ENCODE measurements around the gene SEMA5B. TPM values are rescaled to one million over a fixed set of nuclear protein-coding genes. Genes with fewer than 3 reads are reported as not detected.

The SEMA5B gene
- total and polyA plus RNA-seq, 9 of the 15 experiments (the other 6 are each of a cell fraction or from before 2014, with no cell fraction given) = not detected

DNA sequence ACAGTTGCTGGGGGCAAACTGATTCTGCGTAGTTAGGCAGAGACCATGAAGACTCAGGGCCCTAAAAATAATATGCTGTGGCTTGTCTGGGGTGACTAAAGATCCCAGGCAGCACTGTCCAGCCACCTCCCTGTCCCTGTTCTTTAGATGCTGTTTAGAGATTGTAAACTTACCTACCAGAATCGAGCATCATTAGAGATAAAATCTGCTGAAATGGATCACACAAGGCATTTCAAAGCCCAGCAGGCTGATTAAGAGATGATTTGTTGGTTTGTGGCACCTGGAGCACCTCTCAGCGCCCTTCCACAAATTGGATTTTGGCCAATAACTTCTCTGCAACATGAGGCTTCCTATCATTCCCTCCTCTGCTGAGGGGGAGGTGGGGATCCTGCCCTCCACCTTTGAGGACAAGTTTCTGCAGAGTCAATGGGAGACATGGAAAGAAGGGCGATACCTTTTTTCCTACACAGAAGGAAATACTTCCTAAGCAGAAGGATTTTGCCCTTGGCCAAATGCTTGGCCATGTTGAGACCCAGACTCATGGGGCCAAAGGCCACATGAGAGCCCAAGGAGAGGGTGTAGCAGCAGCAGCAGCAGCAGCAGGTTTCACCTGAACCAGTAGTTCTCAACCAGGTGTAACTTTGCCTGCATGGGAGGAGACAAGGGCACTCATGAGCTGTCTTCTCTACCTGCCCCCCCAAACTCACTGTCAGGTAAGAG is 37.5 kb downstream of the SEMA5B start (continued):
- TF ChIP-seq, protein P1, sequence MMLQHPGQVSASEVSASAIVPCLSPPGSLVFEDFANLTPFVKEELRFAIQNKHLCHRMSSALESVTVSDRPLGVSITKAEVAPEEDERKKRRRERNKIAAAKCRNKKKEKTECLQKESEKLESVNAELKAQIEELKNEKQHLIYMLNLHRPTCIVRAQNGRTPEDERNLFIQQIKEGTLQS (IDR thresholded peaks at IDR 0.05) = no peak
- TF ChIP-seq, protein P1 (CRISPR knock-in tag; conservative IDR thresholded peaks at IDR 0.05) = no peak
- no peak for TF ChIP-seq ZNF445 (CRISPR knock-in tag; IDR thresholded peaks at IDR 0.05; ENCODE audit: low read depth)
- TF ChIP-seq SMAD3 (CRISPR knock-in tag; conservative IDR thresholded peaks at IDR 0.05) = no peak
- TF ChIP-seq, protein P2, sequence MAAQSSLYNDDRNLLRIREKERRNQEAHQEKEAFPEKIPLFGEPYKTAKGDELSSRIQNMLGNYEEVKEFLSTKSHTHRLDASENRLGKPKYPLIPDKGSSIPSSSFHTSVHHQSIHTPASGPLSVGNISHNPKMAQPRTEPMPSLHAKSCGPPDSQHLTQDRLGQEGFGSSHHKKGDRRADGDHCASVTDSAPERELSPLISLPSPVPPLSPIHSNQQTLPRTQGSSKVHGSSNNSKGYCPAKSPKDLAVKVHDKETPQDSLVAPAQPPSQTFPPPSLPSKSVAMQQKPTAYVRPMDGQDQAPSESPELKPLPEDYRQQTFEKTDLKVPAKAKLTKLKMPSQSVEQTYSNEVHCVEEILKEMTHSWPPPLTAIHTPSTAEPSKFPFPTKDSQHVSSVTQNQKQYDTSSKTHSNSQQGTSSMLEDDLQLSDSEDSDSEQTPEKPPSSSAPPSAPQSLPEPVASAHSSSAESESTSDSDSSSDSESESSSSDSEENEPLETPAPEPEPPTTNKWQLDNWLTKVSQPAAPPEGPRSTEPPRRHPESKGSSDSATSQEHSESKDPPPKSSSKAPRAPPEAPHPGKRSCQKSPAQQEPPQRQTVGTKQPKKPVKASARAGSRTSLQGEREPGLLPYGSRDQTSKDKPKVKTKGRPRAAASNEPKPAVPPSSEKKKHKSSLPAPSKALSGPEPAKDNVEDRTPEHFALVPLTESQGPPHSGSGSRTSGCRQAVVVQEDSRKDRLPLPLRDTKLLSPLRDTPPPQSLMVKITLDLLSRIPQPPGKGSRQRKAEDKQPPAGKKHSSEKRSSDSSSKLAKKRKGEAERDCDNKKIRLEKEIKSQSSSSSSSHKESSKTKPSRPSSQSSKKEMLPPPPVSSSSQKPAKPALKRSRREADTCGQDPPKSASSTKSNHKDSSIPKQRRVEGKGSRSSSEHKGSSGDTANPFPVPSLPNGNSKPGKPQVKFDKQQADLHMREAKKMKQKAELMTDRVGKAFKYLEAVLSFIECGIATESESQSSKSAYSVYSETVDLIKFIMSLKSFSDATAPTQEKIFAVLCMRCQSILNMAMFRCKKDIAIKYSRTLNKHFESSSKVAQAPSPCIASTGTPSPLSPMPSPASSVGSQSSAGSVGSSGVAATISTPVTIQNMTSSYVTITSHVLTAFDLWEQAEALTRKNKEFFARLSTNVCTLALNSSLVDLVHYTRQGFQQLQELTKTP (IDR thresholded peaks at IDR 0.05; ENCODE audit: low read depth in 1 of 2, partially characterized antibody in 2 of 2) = no peak

All from K562 (cell line).